ENCODE results near the gene TMED1.

The TMED1 gene

GRCh38 chr19:10797078-10797477, 38.9 kb downstream of the TMED1 start:
- intact Hi-C loops (cut with DNase I): no loop called here
- DNase-seq: no peak

- DNase-seq: peak in 13 of 42 donors; percentile 16 to 59 (median 29)
- intact Hi-C loops (cut with DNase I): no loop called here
Observed at GRCh38 chr19:10796653-10797052, 39.4 kb downstream of the TMED1 start.

GRCh38 chr19:10789866-10790265, 46.1 kb downstream of the TMED1 start:
- no peak for DNase-seq
- intact Hi-C loops (cut with DNase I): no loop called here

GRCh38 chr19:10788146-10788545, 47.9 kb downstream of the TMED1 start:
- intact Hi-C loops (cut with DNase I): no loop called here

GRCh38 chr19:10784257-10784656, 51.8 kb downstream of the TMED1 start:
- DNase-seq: peak in 22 of 42 donors; percentile 19 to 60 (median 40)
- intact Hi-C loops (cut with DNase I): no loop called here

More at GRCh38 chr19:10788146-10788545, 47.9 kb downstream of the TMED1 start:
- no peak for DNase-seq

GRCh38 chr19:10782795-10783194, 53.2 kb downstream of the TMED1 start:
- intact Hi-C loops (cut with DNase I): no loop called here
- no peak for DNase-seq

Measured in head of caudate nucleus (tissue), 42 donors.